GM23338 (cell line): ENCODE measurements around the gene CADPS2. TPM values are rescaled to one million over a fixed set of nuclear protein-coding genes. Genes with fewer than 3 reads are reported as not detected.
"Not testable (repeated sequence)": the region's sequence is repeated elsewhere in the genome, so short reads cannot be mapped to it uniquely, and the experiment has no call there.

Experiments used
- ATAC-seq: fragments of 200-7000 bp; cut with Tn5 transposase; 3 replicates; pipeline ENCODE4 v1.9.1; 2020
- DNase-seq: peaks from one replicate; pipeline ENCODE4 v3.0.0-alpha.2; 2015; ENCODE audit warnings: low spot score
- H2AFZ ChIP-seq: fragments of 200-600 bp; sonication (generic); 2 replicates; pipeline ENCODE4 v1.8.0; 2016; ENCODE audit warnings: antibody characterized with exemption, mild to moderate bottlenecking, moderate library complexity
- H3F3A ChIP-seq: fragments of 200-600 bp; sonication (generic); replicated peaks from 2 replicates; pipeline ENCODE4 v1.8.0; 2017; ENCODE audit warnings: antibody characterized with exemption, mixed run types, low read depth
- H3K27ac ChIP-seq: fragments of 200-600 bp; sonication (generic); 2 replicates; pipeline ENCODE4 v1.6.1; 2016; ENCODE audit warnings: low read depth
- H3K27me3 ChIP-seq: fragments of 200-600 bp; sonication (generic); 2 replicates; pipeline ENCODE4 v1.8.0; 2016; ENCODE audit warnings: mild to moderate bottlenecking, mixed run types, moderate library complexity; ENCODE audit not compliant: insufficient read depth
- H3K36me3 ChIP-seq: fragments of 200-600 bp; sonication (generic); 2 replicates; pipeline ENCODE4 v1.8.0; 2016; ENCODE audit warnings: mild to moderate bottlenecking; ENCODE audit not compliant: insufficient read depth
- H3K4me1 ChIP-seq: fragments of 200-600 bp; sonication (generic); 2 replicates; pipeline ENCODE4 v1.8.0; 2016; ENCODE audit warnings: mild to moderate bottlenecking, moderate library complexity; ENCODE audit not compliant: insufficient read depth
- H3K4me2 ChIP-seq: fragments of 200-600 bp; sonication (generic); 2 replicates; pipeline ENCODE4 v1.7.1; 2017; ENCODE audit warnings: mixed run types
- H3K4me3 ChIP-seq: fragments of 200-600 bp; sonication (generic); 2 replicates; pipeline ENCODE4 v1.6.1; 2016; ENCODE audit warnings: mixed run types
- H3K79me2 ChIP-seq: fragments of 200-600 bp; sonication (generic); replicated peaks from 2 replicates; pipeline ENCODE4 v1.8.0; 2017; ENCODE audit warnings: mild to moderate bottlenecking; ENCODE audit not compliant: insufficient read depth
- H3K9me2 ChIP-seq: fragments of 200-600 bp; sonication (generic); 2 replicates; pipeline ENCODE4 v1.8.0; 2017; ENCODE audit not compliant: insufficient read depth
- H4K20me1 ChIP-seq: fragments of 200-600 bp; sonication (generic); replicated peaks from 2 replicates; pipeline ENCODE4 v1.8.0; 2017; ENCODE audit warnings: mild to moderate bottlenecking; ENCODE audit not compliant: insufficient read depth
- H3K27ac Mint-ChIP-seq: 2 replicates; pipeline ENCODE4 v1.8.0; 2020; ENCODE audit warnings: inconsistent platforms, mild to moderate bottlenecking, moderate library complexity, mixed read lengths
- H3K27me3 Mint-ChIP-seq: 3 replicates; pipeline ENCODE4 v1.8.0; 2022; ENCODE audit warnings: low read depth, mild to moderate bottlenecking, moderate library complexity, mixed read lengths, inconsistent platforms; ENCODE audit not compliant: insufficient read depth, poor library complexity
- H3K36me3 Mint-ChIP-seq: 3 replicates; pipeline ENCODE4 v1.8.0; 2021; ENCODE audit warnings: low read depth, mild to moderate bottlenecking, inconsistent platforms, moderate library complexity, mixed read lengths
- H3K4me1 Mint-ChIP-seq: 3 replicates; pipeline ENCODE4 v1.8.0; 2020; ENCODE audit warnings: mild to moderate bottlenecking, inconsistent platforms, mixed read lengths
- H3K4me3 Mint-ChIP-seq: 3 replicates; pipeline ENCODE4 v1.8.0; 2021; ENCODE audit warnings: moderate library complexity, mild to moderate bottlenecking, inconsistent platforms, mixed read lengths
- H3K9me3 Mint-ChIP-seq: 3 replicates; pipeline ENCODE4 v1.8.0; 2020; ENCODE audit warnings: moderate library complexity, mild to moderate bottlenecking, inconsistent platforms, mixed read lengths
- EZH2 ChIP-seq: fragments of 200-600 bp; sonication (generic); IDR thresholded peaks from one replicate; pipeline ENCODE4 v1.8.0; 2017; ENCODE audit warnings: antibody characterized with exemption, mild to moderate bottlenecking, low read depth; ENCODE audit not compliant: unreplicated experiment
- EZH2phosphoT487 ChIP-seq: fragments of 200-600 bp; sonication (generic); IDR thresholded peaks from one replicate; pipeline ENCODE4 v1.8.1; 2018; ENCODE audit warnings: antibody characterized with exemption; ENCODE audit not compliant: unreplicated experiment
- JUNB ChIP-seq: IDR thresholded peaks from one replicate; pipeline ENCODE4 v1.6.1; 2016; ENCODE audit warnings: antibody characterized with exemption; ENCODE audit not compliant: unreplicated experiment
- NANOG ChIP-seq: IDR thresholded peaks from 2 replicates; pipeline ENCODE4 v1.6.1; 2016; ENCODE audit warnings: antibody characterized with exemption, borderline replicate concordance
- POLR2AphosphoS5 ChIP-seq: IDR thresholded peaks from 2 replicates; pipeline ENCODE4 v1.6.1; 2016; ENCODE audit warnings: antibody characterized with exemption, low read depth
- STAT1 ChIP-seq: IDR thresholded peaks from one replicate; pipeline ENCODE4 v1.6.1; 2016; ENCODE audit warnings: antibody characterized with exemption; ENCODE audit not compliant: unreplicated experiment
- ZNF114 ChIP-seq: fragments of 250-450 bp; sonication (Bioruptor Pico); IDR thresholded peaks from 2 replicates; pipeline ENCODE4 v1.5.0; 2020; ENCODE audit warnings: mild to moderate bottlenecking, moderate library complexity
- ZNF331 ChIP-seq: fragments of 250-450 bp; sonication (Bioruptor Pico); IDR thresholded peaks from 2 replicates; pipeline ENCODE4 v1.5.0; 2020; ENCODE audit warnings: low read depth, mild to moderate bottlenecking, moderate library complexity
- polyA plus RNA-seq: library from polyadenylated mRNA; unstranded; fragments of >200 nt; fragmentation: Nextera tagmentation; extraction: Ambion mirVana; gene quantifications from 2 replicates; pipeline ENCODE4 v1.2.1, GENCODE V29; 2016
- total RNA-seq: library from RNA; depleted of rRNA; stranded (reverse); fragments of >200 nt; shearing (Covaris generic); gene quantifications from 2 replicates; pipeline ENCODE4 v1.2.3, GENCODE V29; 2014
- TF ChIP-seq, protein P1 (sequence below), 2 experiments: fragments of 200-600 bp in 1 of 2; sonication (generic) in 1 of 2; conservative IDR thresholded peaks; 2 replicates each; pipeline versions ENCODE4 v1.5.1 to v1.6.1; 2016 to 2017; ENCODE audit warnings: antibody characterized with exemption in 2 of 2, low read depth in 2 of 2, mild to moderate bottlenecking in 2 of 2, moderate library complexity in 1 of 2
- TF ChIP-seq, protein P2 (sequence below): fragments of 250-450 bp; sonication (Bioruptor Pico); IDR thresholded peaks from 2 replicates; pipeline ENCODE4 v1.5.0; 2020; ENCODE audit warnings: mild to moderate bottlenecking, moderate library complexity

The CADPS2 gene
- total and polyA plus RNA-seq, 2 experiments from 2014 or later, result 16.3 to 36.9 TPM

DNA sequence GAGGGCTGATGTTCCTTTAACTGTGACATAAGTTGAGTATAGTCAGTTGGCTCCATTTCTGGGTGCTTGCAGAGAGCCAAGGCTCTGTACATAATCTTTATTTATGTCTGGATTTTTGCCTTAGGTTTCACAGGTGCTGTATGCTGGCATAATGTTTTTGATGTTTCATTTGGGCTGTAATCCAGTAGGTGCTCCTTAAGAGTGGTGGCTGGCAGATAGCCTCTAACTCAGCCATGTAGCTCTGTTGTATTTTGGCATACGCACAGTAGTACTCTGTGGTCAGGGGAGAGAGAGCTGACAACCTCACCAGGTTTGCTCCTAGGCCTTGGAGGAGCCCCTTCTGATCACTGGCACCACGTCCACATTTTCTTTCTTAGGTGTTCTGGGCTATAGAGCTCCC, 248.5 kb downstream of the CADPS2 start (continued):
- TF ChIP-seq POLR2AphosphoS5 (no peak), EZH2 (no peak), STAT1 (no peak), ZNF331 (CRISPR knock-in tag) (no peak)

DNA sequence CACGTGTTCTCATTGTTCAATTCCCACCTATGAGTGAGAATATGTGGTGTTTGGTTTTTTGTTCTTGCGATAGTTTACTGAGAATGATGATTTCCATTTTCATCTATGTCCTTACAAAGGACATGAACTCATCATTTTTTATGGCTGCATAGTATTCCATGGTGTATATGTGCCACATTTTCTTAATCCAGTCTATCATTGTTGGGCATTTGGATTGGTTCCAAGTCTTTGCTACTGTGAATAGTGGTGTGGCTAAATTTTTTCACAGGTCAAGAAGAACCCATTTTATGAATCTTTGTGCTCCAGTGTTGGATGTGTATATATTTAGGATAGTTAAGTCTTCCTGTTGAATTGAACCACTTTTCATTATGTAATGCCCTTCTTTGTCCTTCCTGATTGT, 250.8 kb downstream of the CADPS2 start:
- not testable (repeated sequence) for H3K27ac ChIP-seq, H3K4me1 Mint-ChIP-seq, H3K9me3 Mint-ChIP-seq

DNA sequence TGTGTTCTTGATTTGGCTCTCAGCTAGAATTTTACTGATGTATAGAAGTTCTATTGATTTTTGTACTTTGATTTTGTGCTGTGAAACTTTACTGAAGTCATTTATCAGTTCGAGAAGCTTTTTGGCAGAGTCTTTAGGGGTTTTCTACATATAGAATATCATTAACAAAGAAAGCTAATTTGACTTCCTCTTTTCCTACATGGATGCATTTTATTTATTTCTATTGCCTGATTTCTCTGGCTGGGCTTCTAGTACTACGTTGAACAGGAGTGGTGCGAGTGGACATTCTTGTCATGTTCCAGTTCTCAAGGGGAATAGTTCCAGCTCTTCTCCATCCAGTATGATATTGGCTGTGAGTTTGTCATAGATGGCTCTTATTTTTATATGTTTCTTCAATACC, 252.8 kb downstream of the CADPS2 start:
- H3K27ac ChIP-seq, result no peak overlapping the region
- H3F3A ChIP-seq, result no peaks in the 10 kb centered on the region
- H3K4me3 ChIP-seq, result no peak overlapping the region
- Mint-ChIP-seq H3K36me3 (0 out of 3 replicates have a peak, but pooled peaks cover 6% of the 10 kb centered on the region), H3K27me3 (peaks cover 2% of the 10 kb centered on the region), H3K4me1 (peaks cover 2% of the 10 kb centered on the region; the same call in 1 of the 3 replicates), H3K4me3 (no peak overlapping the region), H3K9me3 (peaks cover 5% of the 10 kb centered on the region; the same call in 1 of the 3 replicates), H3K27ac (no peak overlapping the region)
- no peaks in the 10 kb centered on the region; the same call in 1 of the 2 replicates for H3K9me2 ChIP-seq
- no peak for ATAC-seq
- H3K4me2 ChIP-seq, result no peak overlapping the region
- no peaks in the 10 kb centered on the region for H3K27me3 ChIP-seq
- H3K79me2 ChIP-seq, result no peaks in the 10 kb centered on the region
- no peaks in the 10 kb centered on the region for H3K4me1 ChIP-seq
- no peaks in the 10 kb centered on the region for H4K20me1 ChIP-seq
- no peaks in the 10 kb centered on the region for H3K36me3 ChIP-seq
- DNase-seq, result no peak
- H2AFZ ChIP-seq, result no peak overlapping the region
- no peak for TF ChIP-seq ZNF331 (CRISPR knock-in tag)
- TF ChIP-seq EZH2, result no peak
- TF ChIP-seq, protein P1, sequence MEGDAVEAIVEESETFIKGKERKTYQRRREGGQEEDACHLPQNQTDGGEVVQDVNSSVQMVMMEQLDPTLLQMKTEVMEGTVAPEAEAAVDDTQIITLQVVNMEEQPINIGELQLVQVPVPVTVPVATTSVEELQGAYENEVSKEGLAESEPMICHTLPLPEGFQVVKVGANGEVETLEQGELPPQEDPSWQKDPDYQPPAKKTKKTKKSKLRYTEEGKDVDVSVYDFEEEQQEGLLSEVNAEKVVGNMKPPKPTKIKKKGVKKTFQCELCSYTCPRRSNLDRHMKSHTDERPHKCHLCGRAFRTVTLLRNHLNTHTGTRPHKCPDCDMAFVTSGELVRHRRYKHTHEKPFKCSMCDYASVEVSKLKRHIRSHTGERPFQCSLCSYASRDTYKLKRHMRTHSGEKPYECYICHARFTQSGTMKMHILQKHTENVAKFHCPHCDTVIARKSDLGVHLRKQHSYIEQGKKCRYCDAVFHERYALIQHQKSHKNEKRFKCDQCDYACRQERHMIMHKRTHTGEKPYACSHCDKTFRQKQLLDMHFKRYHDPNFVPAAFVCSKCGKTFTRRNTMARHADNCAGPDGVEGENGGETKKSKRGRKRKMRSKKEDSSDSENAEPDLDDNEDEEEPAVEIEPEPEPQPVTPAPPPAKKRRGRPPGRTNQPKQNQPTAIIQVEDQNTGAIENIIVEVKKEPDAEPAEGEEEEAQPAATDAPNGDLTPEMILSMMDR (conservative IDR thresholded peaks at IDR 0.05; ENCODE audit: low read depth in 2 of 2), result no peak
- TF ChIP-seq ZNF114 (CRISPR knock-in tag), result no peak
- TF ChIP-seq NANOG, result no peak
- TF ChIP-seq, protein P2, sequence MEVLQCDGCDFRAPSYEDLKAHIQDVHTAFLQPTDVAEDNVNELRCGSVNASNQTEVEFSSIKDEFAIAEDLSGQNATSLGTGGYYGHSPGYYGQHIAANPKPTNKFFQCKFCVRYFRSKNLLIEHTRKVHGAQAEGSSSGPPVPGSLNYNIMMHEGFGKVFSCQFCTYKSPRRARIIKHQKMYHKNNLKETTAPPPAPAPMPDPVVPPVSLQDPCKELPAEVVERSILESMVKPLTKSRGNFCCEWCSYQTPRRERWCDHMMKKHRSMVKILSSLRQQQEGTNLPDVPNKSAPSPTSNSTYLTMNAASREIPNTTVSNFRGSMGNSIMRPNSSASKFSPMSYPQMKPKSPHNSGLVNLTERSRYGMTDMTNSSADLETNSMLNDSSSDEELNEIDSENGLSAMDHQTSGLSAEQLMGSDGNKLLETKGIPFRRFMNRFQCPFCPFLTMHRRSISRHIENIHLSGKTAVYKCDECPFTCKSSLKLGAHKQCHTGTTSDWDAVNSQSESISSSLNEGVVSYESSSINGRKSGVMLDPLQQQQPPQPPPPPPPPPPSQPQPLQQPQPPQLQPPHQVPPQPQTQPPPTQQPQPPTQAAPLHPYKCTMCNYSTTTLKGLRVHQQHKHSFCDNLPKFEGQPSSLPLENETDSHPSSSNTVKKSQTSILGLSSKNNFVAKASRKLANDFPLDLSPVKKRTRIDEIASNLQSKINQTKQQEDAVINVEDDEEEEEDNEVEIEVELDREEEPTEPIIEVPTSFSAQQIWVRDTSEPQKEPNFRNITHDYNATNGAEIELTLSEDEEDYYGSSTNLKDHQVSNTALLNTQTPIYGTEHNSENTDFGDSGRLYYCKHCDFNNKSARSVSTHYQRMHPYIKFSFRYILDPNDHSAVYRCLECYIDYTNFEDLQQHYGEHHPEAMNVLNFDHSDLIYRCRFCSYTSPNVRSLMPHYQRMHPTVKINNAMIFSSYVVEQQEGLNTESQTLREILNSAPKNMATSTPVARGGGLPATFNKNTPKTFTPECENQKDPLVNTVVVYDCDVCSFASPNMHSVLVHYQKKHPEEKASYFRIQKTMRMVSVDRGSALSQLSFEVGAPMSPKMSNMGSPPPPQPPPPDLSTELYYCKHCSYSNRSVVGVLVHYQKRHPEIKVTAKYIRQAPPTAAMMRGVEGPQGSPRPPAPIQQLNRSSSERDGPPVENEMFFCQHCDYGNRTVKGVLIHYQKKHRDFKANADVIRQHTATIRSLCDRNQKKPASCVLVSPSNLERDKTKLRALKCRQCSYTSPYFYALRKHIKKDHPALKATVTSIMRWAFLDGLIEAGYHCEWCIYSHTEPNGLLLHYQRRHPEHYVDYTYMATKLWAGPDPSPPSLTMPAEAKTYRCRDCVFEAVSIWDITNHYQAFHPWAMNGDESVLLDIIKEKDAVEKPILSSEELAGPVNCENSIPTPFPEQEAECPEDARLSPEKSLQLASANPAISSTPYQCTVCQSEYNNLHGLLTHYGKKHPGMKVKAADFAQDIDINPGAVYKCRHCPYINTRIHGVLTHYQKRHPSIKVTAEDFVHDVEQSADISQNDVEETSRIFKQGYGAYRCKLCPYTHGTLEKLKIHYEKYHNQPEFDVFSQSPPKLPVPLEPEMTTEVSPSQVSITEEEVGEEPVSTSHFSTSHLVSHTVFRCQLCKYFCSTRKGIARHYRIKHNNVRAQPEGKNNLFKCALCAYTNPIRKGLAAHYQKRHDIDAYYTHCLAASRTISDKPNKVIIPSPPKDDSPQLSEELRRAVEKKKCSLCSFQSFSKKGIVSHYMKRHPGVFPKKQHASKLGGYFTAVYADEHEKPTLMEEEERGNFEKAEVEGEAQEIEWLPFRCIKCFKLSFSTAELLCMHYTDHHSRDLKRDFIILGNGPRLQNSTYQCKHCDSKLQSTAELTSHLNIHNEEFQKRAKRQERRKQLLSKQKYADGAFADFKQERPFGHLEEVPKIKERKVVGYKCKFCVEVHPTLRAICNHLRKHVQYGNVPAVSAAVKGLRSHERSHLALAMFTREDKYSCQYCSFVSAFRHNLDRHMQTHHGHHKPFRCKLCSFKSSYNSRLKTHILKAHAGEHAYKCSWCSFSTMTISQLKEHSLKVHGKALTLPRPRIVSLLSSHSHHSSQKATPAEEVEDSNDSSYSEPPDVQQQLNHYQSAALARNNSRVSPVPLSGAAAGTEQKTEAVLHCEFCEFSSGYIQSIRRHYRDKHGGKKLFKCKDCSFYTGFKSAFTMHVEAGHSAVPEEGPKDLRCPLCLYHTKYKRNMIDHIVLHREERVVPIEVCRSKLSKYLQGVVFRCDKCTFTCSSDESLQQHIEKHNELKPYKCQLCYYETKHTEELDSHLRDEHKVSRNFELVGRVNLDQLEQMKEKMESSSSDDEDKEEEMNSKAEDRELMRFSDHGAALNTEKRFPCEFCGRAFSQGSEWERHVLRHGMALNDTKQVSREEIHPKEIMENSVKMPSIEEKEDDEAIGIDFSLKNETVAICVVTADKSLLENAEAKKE (CRISPR knock-in tag), result no peak
- TF ChIP-seq JUNB, result no peak
- TF ChIP-seq EZH2phosphoT487, result no peak

More for the DNA sequence above, 250.8 kb downstream of the CADPS2 start:
- H4K20me1 ChIP-seq, H3K36me3 ChIP-seq, H3K79me2 ChIP-seq, H3K27ac Mint-ChIP-seq, DNase-seq, H3K27me3 Mint-ChIP-seq, H3F3A ChIP-seq, H3K9me2 ChIP-seq, H2AFZ ChIP-seq, H3K4me1 ChIP-seq, H3K4me2 ChIP-seq, H3K4me3 Mint-ChIP-seq, H3K36me3 Mint-ChIP-seq, H3K27me3 ChIP-seq, H3K4me3 ChIP-seq, ATAC-seq: not testable (repeated sequence)
